GM21529 (cell line): ENCODE measurements around the gene ADIPOR2.

Experiments
- ATAC-seq: cut with Tn5 transposase; IDR thresholded peaks from one replicate; pipeline ENCODE4 v1.9.1; 2021; ENCODE audit not compliant: unreplicated experiment

The ADIPOR2 gene

GRCh38 chr12:1797011-1797901, 106.4 kb downstream of the ADIPOR2 start:
- no peak for ATAC-seq

GRCh38 chr12:1797991-1798640, 107.2 kb downstream of the ADIPOR2 start:
- no peak for ATAC-seq

- no peak for ATAC-seq
Measured at GRCh38 chr12:1798641-1799020, 107.8 kb downstream of the ADIPOR2 start.

- no peak for ATAC-seq
Measured at GRCh38 chr12:1799051-1799881, 108.4 kb downstream of the ADIPOR2 start.

DNA sequence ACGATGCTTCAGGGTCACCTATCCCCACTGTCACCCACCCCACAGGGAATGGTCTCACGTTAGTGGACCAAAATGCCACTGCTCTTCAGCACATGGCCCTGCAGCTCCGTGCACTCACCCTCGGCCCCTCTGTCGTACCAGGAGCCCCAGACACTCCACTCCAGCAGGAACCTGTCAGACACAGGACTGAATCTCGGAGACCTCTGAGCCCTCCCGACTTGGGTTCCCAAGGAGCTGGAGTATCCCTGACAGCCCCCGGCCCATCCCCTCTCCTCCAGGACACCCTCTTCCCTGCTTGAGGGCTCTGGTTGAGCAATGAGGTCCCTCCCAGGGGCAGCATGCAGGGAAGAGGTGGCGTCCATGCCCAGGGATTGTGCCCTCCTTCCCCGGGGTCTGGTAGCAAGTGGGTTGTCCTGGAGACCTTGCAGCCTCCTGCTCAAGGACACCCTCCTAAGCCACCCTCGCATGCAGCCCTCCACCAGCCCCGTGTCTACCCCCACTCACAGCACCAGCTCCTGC, 109.1 kb downstream of the ADIPOR2 start:
- ATAC-seq, result no peak

- ATAC-seq, result no peak
Measured at GRCh38 chr12:1800401-1801302, 109.8 kb downstream of the ADIPOR2 start.

- no peak for ATAC-seq
Measured at GRCh38 chr12:1801303-1801975, 110.6 kb downstream of the ADIPOR2 start.

GRCh38 chr12:1803736-1804135, 112.9 kb downstream of the ADIPOR2 start:
- ATAC-seq, result no peak

DNA sequence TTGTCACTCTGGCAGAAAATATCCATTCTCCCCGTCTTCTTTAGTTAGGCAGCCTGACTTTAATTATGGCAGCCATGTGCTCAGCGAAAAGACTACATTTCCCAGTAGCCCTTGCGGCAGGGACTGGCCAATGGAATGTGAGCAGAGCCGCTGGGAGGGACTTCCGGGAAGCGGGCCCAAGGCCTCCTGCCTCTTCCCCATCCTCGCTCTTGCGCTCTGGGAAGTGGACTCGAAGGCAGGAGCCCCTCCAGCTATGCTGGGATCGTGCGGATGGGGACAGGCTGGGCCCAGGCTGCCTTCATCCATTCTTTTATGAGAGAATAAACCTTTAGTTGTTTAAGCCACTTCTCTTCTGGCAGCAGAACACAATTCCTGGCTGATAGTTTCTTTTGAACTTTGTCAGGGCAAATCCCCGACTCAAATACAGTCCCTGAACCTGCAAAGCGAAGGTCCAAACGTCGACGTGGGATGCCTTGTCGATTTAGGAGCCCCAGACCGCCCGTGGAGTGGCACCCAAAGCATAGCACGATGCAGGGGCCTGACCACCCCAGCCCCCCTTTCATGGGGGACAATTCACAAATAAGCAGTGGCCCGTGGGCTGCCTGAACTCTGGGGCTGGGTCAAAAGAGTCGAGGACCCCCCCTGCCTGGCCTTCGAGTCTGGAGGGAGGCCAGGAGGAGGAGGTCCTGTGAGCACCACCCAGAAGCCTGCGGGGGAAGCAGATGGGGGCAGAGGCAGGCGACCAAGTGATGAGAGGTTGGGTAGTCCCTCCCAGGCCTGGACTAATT, 113.9 kb downstream of the ADIPOR2 start:
- ATAC-seq, result peak; percentile 88

GRCh38 chr12:1805441-1806081, 114.7 kb downstream of the ADIPOR2 start:
- ATAC-seq, result no peak

GRCh38 chr12:1806301-1807086, 115.6 kb downstream of the ADIPOR2 start:
- no peak for ATAC-seq

GRCh38 chr12:1807087-1807860, 116.4 kb downstream of the ADIPOR2 start:
- no peak for ATAC-seq

DNA sequence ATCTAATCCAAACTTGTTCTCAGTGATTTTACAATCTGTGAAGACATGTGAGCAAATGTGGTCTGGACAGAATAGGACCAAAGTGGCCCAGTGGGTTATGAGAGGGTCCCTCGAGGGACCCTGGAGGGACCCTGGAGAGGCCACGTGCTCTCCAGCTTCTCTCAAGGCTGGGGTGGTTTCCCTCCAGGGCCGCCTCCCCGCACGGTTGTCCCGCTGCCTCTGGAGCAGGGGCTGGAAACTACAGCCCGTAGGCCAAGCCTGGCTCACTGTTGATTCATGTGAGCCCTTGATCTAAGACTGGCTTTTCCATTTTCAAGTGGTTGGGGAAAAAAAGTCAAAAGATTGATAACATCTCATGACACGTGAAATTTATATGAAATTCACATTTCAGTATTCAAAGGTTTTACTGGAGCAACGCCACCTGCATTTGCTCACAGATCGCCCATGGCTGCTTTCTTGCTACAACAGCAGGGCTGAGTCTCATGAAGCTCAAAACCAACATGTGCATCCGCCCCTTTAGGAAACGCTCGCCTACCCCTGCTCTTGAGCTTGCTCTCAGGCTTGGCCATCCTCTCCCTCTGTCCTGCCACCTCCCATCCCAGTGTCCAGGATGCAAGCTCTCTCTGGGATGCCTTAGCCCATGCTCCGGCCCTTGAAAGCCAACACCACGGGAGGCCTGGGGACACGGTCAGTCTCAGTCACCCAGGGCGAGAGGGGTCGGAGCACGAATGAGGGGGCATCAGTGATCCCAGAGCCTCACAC, 117.3 kb downstream of the ADIPOR2 start:
- ATAC-seq, result no peak

DNA sequence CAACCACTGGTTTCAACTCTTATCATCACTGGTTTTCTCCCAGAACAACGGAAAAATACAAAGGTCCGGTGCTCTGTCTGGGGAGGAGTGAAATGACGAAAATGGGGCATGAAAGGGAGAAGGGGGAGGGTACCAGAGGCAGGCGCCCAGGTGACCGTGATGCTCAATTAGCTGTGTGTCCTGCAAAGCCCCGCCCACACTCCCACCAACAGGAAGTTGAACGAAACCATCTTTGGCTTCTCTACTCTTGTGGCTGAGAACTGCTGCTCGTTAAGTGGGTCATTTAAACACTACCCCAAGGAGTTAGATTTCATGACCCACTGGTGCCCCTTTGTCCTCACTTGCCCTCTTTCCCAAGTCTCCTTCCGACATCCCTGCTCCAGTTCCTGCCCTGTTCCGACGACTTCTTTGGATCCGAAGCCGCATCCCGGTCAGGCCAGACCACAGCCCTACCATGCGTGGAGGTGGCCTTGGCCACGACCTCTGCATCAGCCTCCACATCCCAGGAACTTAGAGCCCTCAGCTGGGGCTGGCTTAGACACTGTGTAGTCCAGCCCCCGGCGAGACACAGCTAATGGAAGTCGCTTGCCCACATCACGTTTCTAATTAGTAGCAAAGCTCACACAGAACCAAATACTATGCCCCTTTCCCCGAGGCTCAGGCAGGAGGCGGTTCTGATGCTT, 118.1 kb downstream of the ADIPOR2 start:
- no peak for ATAC-seq

- ATAC-seq, result no peak
Measured at GRCh38 chr12:1809591-1810190, 118.8 kb downstream of the ADIPOR2 start.
